ENCODE measurements around the gene ZNF511.
"Not testable (repeated sequence)": the region's sequence is repeated elsewhere in the genome, so short reads cannot be mapped to it uniquely, and the experiment has no call there.

ZNF511 gene

GRCh38 chr10:133308421-133309099 is at the start of gene ZNF511, which contains the start of gene TUBGCP2:
TSS of gene ZNF511 (plus strand) at chr10:133308914. CDS start at chr10:133308944, 30 bp downstream.
TSS of gene TUBGCP2 (minus strand) at chr10:133308872. CDS start at chr10:133302941, 5,931 bp downstream.
- no peaks in the 10 kb centered on the region for H3K9me3 Mint-ChIP-seq
- no peaks in the 10 kb centered on the region for H3K27me3 Mint-ChIP-seq
- H3K36me3 Mint-ChIP-seq = peaks cover 34% of the 10 kb centered on the region
- H3K4me1 Mint-ChIP-seq = peaks cover 35% of the 10 kb centered on the region
- H3K4me3 Mint-ChIP-seq = peak within 1 kb of the TSS; percentile 96
- peak; percentile 88 for ATAC-seq
- peak within 1 kb of the TSS; percentile 96 for H3K27ac Mint-ChIP-seq

- Mint-ChIP-seq H3K27ac (peak overlapping the region; percentile 65), H3K4me3 (no peak overlapping the region), H3K27me3 (no peaks in the 10 kb centered on the region), H3K36me3 (no peaks in the 10 kb centered on the region), H3K9me3 (no peaks in the 10 kb centered on the region), H3K4me1 (peaks cover 66% of the 10 kb centered on the region)
- no peak for ATAC-seq
Observed at GRCh38 chr10:133259602-133259989, 49.1 kb upstream of the ZNF511 start.

- peak overlapping the region; percentile 71 for H3K27ac Mint-ChIP-seq
- ATAC-seq = peak; percentile 86
- H3K4me1 Mint-ChIP-seq = peaks cover 80% of the 10 kb centered on the region
- H3K36me3 Mint-ChIP-seq = peaks cover 5% of the 10 kb centered on the region
- no peaks in the 10 kb centered on the region for H3K9me3 Mint-ChIP-seq
- H3K4me3 Mint-ChIP-seq = peak overlapping the region; percentile 77
- H3K27me3 Mint-ChIP-seq = no peaks in the 10 kb centered on the region
Observed at GRCh38 chr10:133260895-133261725, 47.6 kb upstream of the ZNF511 start.

GRCh38 chr10:133261726-133262325 is 46.9 kb upstream of the ZNF511 start:
- H3K4me3 Mint-ChIP-seq = peak overlapping the region; percentile 77
- peak overlapping the region; percentile 71 for H3K27ac Mint-ChIP-seq
- H3K9me3 Mint-ChIP-seq = no peaks in the 10 kb centered on the region
- peaks cover 80% of the 10 kb centered on the region for H3K4me1 Mint-ChIP-seq
- no peaks in the 10 kb centered on the region for H3K27me3 Mint-ChIP-seq
- ATAC-seq = peak; percentile 80
- peaks cover 5% of the 10 kb centered on the region for H3K36me3 Mint-ChIP-seq

- ATAC-seq = no peak
- Mint-ChIP-seq H3K4me1 (peaks cover 74% of the 10 kb centered on the region), H3K27me3 (no peaks in the 10 kb centered on the region), H3K4me3 (no peak overlapping the region), H3K9me3 (no peaks in the 10 kb centered on the region), H3K27ac (no peak overlapping the region), H3K36me3 (peaks cover 5% of the 10 kb centered on the region)
Observed at GRCh38 chr10:133262696-133263095, 46.0 kb upstream of the ZNF511 start.

- H3K9me3 Mint-ChIP-seq = no peaks in the 10 kb centered on the region
- H3K27ac Mint-ChIP-seq = no peak overlapping the region
- H3K27me3 Mint-ChIP-seq = no peaks in the 10 kb centered on the region
- H3K4me3 Mint-ChIP-seq = no peak overlapping the region
- ATAC-seq = no peak
- H3K36me3 Mint-ChIP-seq = peaks cover 5% of the 10 kb centered on the region
- peaks cover 66% of the 10 kb centered on the region for H3K4me1 Mint-ChIP-seq
Observed at GRCh38 chr10:133263674-133264073, 45.0 kb upstream of the ZNF511 start.

- ATAC-seq = no peak
- H3K27ac Mint-ChIP-seq = no peak overlapping the region
- peaks cover 5% of the 10 kb centered on the region for H3K36me3 Mint-ChIP-seq
Observed at GRCh38 chr10:133264461-133264860, 44.3 kb upstream of the ZNF511 start.

GRCh38 chr10:133265052-133265451 is 43.7 kb upstream of the ZNF511 start:
- not testable (repeated sequence) for H3K4me3 Mint-ChIP-seq, ATAC-seq, H3K36me3 Mint-ChIP-seq, H3K27me3 Mint-ChIP-seq, H3K9me3 Mint-ChIP-seq, H3K27ac Mint-ChIP-seq
- H3K4me1 Mint-ChIP-seq = peaks cover 52% of the 10 kb centered on the region

More at GRCh38 chr10:133264461-133264860, 44.3 kb upstream of the ZNF511 start:
- Mint-ChIP-seq H3K9me3 (no peaks in the 10 kb centered on the region), H3K27me3 (no peaks in the 10 kb centered on the region), H3K4me3 (no peak overlapping the region), H3K4me1 (peaks cover 58% of the 10 kb centered on the region)

GRCh38 chr10:133266056-133266795 is 42.5 kb upstream of the ZNF511 start:
- Mint-ChIP-seq H3K27me3 (no peaks in the 10 kb centered on the region), H3K36me3 (peaks cover 17% of the 10 kb centered on the region), H3K27ac (no peak overlapping the region), H3K4me3 (no peak overlapping the region), H3K4me1 (peaks cover 40% of the 10 kb centered on the region), H3K9me3 (no peaks in the 10 kb centered on the region)
- ATAC-seq = no peak

- Mint-ChIP-seq H3K4me3 (no peak overlapping the region), H3K27ac (no peak overlapping the region), H3K9me3 (no peaks in the 10 kb centered on the region), H3K27me3 (no peaks in the 10 kb centered on the region), H3K36me3 (peaks cover 23% of the 10 kb centered on the region), H3K4me1 (peaks cover 37% of the 10 kb centered on the region)
- no peak for ATAC-seq
Observed at GRCh38 chr10:133267293-133267692, 41.4 kb upstream of the ZNF511 start.

- H3K9me3 Mint-ChIP-seq = no peaks in the 10 kb centered on the region
- ATAC-seq = peak; percentile 9
- H3K4me1 Mint-ChIP-seq = peaks cover 31% of the 10 kb centered on the region
- peaks cover 27% of the 10 kb centered on the region for H3K36me3 Mint-ChIP-seq
- no peak overlapping the region for H3K4me3 Mint-ChIP-seq
- H3K27ac Mint-ChIP-seq = no peak overlapping the region
- H3K27me3 Mint-ChIP-seq = no peaks in the 10 kb centered on the region
Observed at GRCh38 chr10:133267829-133268228, 40.9 kb upstream of the ZNF511 start.

- no peak for ATAC-seq
- no peaks in the 10 kb centered on the region for H3K27me3 Mint-ChIP-seq
Observed at GRCh38 chr10:133268532-133268931, 40.2 kb upstream of the ZNF511 start.

GRCh38 chr10:133269367-133269766 is 39.3 kb upstream of the ZNF511 start:
- H3K9me3 Mint-ChIP-seq = no peaks in the 10 kb centered on the region
- no peak for ATAC-seq
- H3K36me3 Mint-ChIP-seq = peaks cover 27% of the 10 kb centered on the region

More at GRCh38 chr10:133268532-133268931, 40.2 kb upstream of the ZNF511 start:
- H3K27ac Mint-ChIP-seq = no peak overlapping the region
- no peaks in the 10 kb centered on the region for H3K9me3 Mint-ChIP-seq
- peaks cover 27% of the 10 kb centered on the region for H3K36me3 Mint-ChIP-seq
- H3K4me3 Mint-ChIP-seq = no peak overlapping the region
- peaks cover 25% of the 10 kb centered on the region for H3K4me1 Mint-ChIP-seq

GRCh38 chr10:133270204-133270603 is 38.5 kb upstream of the ZNF511 start:
- H3K36me3 Mint-ChIP-seq = peaks cover 27% of the 10 kb centered on the region
- H3K4me1 Mint-ChIP-seq = peaks cover 16% of the 10 kb centered on the region
- H3K27ac Mint-ChIP-seq = no peak overlapping the region
- no peak overlapping the region for H3K4me3 Mint-ChIP-seq
- H3K9me3 Mint-ChIP-seq = no peaks in the 10 kb centered on the region
- ATAC-seq = no peak
- no peaks in the 10 kb centered on the region for H3K27me3 Mint-ChIP-seq

More at GRCh38 chr10:133269367-133269766, 39.3 kb upstream of the ZNF511 start:
- Mint-ChIP-seq H3K27ac (no peak overlapping the region), H3K4me1 (peaks cover 17% of the 10 kb centered on the region), H3K27me3 (no peaks in the 10 kb centered on the region), H3K4me3 (no peak overlapping the region)

Data from stimulated activated memory B cell treated with anti-CD40 and anti-IgM and Interleukin-4, amounts not matched to agents 10 μg/mL and 1 μg/mL and 100 μg/mL, for 72 hours (primary cell).